ENCODE results near the gene NECTIN4. TPM values are rescaled to one million over a fixed set of nuclear protein-coding genes. Genes with fewer than 3 reads are reported as not detected.

NECTIN4 gene
- total RNA-seq, 1 donor from 2014 or later, result not detected

DNA sequence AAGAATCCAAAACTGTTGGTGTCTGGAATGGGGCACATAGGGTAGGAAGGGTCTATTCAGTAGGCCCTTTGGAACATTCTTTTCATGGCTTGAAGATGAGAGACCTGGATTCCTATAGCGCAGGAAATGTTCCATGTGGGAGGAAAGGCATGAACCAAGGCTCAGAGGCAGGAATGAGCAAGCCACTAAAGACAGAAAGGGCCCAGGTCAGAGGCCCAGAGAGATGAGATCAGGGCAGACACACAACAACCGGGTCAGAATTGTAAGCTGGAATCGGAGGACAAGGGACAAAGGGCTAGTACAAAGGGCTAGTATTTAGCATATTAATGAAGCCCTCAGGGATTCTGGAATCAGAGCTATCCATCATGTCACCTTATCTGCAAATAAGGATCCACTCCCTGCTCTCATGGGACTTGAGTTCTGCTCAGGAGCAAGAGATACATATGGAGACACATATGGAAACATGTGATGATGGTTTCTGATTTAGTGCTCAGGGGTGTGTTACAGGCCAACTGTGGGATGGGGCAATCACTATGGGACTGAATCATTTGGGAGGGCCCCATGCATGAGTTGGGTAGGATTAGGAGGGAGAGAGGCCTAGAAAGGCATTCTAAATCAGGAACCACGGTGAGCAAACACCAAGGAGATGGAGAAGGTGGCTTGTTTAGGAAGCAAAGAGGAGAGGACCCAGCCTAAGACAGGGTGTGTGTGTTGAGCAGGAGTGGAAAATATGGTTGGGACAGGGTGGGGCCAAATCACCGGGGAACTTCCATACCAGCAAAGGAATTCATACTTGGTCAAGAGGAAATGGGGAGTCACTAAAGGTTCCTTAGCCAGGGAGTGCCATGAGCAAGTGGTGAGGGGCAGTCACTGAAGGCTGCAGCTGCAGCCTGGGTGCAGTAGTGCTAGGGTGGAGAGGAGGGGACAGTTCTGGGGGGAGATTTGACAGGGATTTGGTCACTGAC lies 8.6 kb downstream of the NECTIN4 start:
- ATAC-seq (ENCODE audit: low read depth) (no peak), DNase-seq (no peak)
- ChIA-PET POLR2A (interaction anchor here (1.4 kb wide), 1 partner anchor 34 kb away, joined by 4 read pairs; no protein-coding TSS in a partner anchor), CTCF (interaction anchor here (1.3 kb wide), 1 partner anchor 16 kb away, joined by 3 read pairs; no protein-coding TSS in a partner anchor)
- no peaks in the 10 kb centered on the region for H3K4me1 Mint-ChIP-seq
- H3K9me3 Mint-ChIP-seq, result no peaks in the 10 kb centered on the region
- no peaks in the 10 kb centered on the region for H3K36me3 Mint-ChIP-seq (ENCODE audit: low read depth)
- intact Hi-C loops (cut with micrococcal nuclease), result no loop called here
- H3K4me3 Mint-ChIP-seq, result no peak overlapping the region
- H3K27ac Mint-ChIP-seq, result no peak overlapping the region
- peaks cover 2% of the 10 kb centered on the region for H3K27me3 Mint-ChIP-seq
- TF ChIP-seq, protein P1, sequence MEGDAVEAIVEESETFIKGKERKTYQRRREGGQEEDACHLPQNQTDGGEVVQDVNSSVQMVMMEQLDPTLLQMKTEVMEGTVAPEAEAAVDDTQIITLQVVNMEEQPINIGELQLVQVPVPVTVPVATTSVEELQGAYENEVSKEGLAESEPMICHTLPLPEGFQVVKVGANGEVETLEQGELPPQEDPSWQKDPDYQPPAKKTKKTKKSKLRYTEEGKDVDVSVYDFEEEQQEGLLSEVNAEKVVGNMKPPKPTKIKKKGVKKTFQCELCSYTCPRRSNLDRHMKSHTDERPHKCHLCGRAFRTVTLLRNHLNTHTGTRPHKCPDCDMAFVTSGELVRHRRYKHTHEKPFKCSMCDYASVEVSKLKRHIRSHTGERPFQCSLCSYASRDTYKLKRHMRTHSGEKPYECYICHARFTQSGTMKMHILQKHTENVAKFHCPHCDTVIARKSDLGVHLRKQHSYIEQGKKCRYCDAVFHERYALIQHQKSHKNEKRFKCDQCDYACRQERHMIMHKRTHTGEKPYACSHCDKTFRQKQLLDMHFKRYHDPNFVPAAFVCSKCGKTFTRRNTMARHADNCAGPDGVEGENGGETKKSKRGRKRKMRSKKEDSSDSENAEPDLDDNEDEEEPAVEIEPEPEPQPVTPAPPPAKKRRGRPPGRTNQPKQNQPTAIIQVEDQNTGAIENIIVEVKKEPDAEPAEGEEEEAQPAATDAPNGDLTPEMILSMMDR (IDR thresholded peaks at IDR 0.05), result no peak

DNA sequence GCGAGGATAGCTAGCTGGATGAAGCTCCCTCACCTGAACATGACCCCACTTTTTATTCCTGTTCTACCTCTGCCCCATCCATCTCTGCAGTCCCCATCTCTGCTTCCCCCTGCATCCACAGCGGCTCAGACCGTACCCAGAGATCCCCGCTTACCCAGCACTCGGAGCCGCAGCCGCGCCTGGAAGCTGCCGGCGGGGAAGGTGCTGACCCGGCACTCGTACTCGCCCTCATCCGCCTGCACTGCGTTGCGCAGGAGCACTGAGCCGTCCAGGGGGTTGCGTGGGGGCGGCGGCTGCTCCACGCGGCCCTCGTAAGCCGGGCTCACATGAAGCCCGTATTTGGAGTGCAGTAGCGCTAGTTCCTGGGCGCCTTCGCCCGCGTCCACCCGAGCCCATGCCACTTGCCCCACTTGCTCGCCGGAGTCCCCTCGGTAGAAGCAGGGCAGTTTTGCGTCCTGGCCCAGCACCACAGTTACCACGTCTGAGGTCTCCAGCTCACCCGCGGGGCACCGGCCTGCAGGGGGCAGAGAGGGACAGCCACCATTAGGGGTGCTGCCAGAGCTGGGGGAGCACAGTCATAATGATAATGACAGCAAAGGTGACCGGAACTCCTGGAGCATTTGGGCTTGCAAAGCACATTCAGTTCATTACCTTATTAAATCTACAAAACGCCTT lies 9.8 kb downstream of the NECTIN4 start:
- DNase-seq (no peak), ATAC-seq (ENCODE audit: low read depth) (no peak)
- H3K27ac Mint-ChIP-seq, result no peak overlapping the region
- ChIA-PET POLR2A (interaction anchor here (1.0 to 1.7 kb wide), 3 partner anchors 10 to 33 kb away, joined by 4 to 5 read pairs (median 5); partner anchors contain the start of gene ARHGAP30), CTCF (interaction anchor here (1.0 kb wide), 1 partner anchor 18 kb away, joined by 3 read pairs; no protein-coding TSS in a partner anchor)
- peaks cover 2% of the 10 kb centered on the region for H3K27me3 Mint-ChIP-seq
- no peak overlapping the region for H3K4me3 Mint-ChIP-seq
- TF ChIP-seq, protein P1 (IDR thresholded peaks at IDR 0.05), result no peak
- no peaks in the 10 kb centered on the region for H3K9me3 Mint-ChIP-seq
- H3K36me3 Mint-ChIP-seq (ENCODE audit: low read depth), result no peaks in the 10 kb centered on the region
- intact Hi-C loops (cut with micrococcal nuclease), result no loop called here
- no peaks in the 10 kb centered on the region for H3K4me1 Mint-ChIP-seq

DNA sequence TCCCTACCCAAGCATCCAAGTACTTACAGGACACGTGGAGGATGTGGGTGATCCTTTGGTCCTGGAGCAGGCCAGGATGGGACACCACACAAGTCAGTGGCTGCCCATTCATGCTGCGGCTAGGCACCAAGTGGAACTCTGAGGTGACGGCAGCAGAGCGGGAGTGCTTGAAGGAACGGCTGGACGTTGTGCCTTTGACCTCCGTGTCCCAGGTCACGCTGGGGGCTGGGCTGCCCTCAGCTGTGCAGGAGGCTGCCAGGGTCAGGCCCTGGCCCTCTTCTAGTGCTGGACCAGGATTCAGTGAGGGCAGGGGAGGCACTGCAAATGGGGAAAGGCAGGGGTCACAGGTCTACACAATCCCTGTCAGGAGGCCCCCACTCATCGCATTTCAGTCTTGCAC lies 11.9 kb downstream of the NECTIN4 start:
- Mint-ChIP-seq H3K27me3 (peaks cover 2% of the 10 kb centered on the region), H3K4me1 (no peaks in the 10 kb centered on the region), H3K27ac (no peak overlapping the region), H3K9me3 (no peaks in the 10 kb centered on the region), H3K36me3 (ENCODE audit: low read depth) (no peaks in the 10 kb centered on the region), H3K4me3 (no peak overlapping the region)
- POLR2A ChIA-PET, result no interaction called here
- ATAC-seq (ENCODE audit: low read depth), result no peak
- TF ChIP-seq, protein P1 (IDR thresholded peaks at IDR 0.05), result no peak
- intact Hi-C loops (cut with micrococcal nuclease), result loop anchor here (2.0 kb wide), 1 partner anchor 13 kb away; no protein-coding TSS in a partner anchor
- DNase-seq, result no peak
- CTCF ChIA-PET, result no interaction called here

DNA sequence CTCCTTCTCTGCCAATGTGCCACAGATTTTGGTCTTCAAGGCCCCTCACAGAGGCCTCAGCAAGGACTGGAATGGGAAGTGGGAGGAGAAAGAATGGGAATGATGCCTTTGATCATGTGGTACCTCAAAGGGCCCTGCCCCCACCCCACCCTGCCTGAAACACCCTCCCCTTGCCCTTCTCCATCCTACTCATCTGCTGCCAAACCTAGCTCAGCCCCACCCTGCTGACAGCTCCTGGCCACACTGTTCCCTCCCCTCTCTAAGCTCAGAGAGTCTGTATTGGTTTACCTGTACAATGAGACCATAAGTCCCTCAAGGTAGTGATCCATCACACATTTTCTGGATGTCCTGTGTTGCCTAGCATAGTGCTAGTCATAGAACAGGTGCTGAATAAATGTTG lies 12.9 kb downstream of the NECTIN4 start:
- ATAC-seq (ENCODE audit: low read depth) (no peak), DNase-seq (no peak)
- H3K9me3 Mint-ChIP-seq, result no peaks in the 10 kb centered on the region
- H3K36me3 Mint-ChIP-seq (ENCODE audit: low read depth), result no peaks in the 10 kb centered on the region
- H3K27me3 Mint-ChIP-seq, result peaks cover 2% of the 10 kb centered on the region
- POLR2A ChIA-PET, result interaction anchor here (0.7 to 1.8 kb wide), 2 partner anchors 21 to 107 kb away, joined by 3 to 7 read pairs; partner anchors contain the start of gene KLHDC9
- intact Hi-C loops (cut with micrococcal nuclease), result loop anchor here (2.0 kb wide), 1 partner anchor 14 kb away; no protein-coding TSS in a partner anchor
- CTCF ChIA-PET, result no interaction called here
- TF ChIP-seq, protein P1 (IDR thresholded peaks at IDR 0.05), result no peak
- no peak overlapping the region for H3K4me3 Mint-ChIP-seq
- peaks cover 5% of the 10 kb centered on the region for H3K4me1 Mint-ChIP-seq
- H3K27ac Mint-ChIP-seq, result no peak overlapping the region
